OCI-M2 (cell line): Measurements from ENCODE around the gene RAPGEFL1.
A peak's percentile ranks its signal among the peaks of the same experiment; 100 is the strongest.
"Not testable (repeated sequence)": the region's sequence is repeated elsewhere in the genome, so short reads cannot be mapped to it uniquely, and the experiment has no call there.

ENCODE experiments used
- DNase-seq: peaks from one replicate; lab custom pipeline; 2025; ENCODE audit not compliant: unreplicated experiment; lab: John Stamatoyannopoulos, UW

The RAPGEFL1 gene

DNA sequence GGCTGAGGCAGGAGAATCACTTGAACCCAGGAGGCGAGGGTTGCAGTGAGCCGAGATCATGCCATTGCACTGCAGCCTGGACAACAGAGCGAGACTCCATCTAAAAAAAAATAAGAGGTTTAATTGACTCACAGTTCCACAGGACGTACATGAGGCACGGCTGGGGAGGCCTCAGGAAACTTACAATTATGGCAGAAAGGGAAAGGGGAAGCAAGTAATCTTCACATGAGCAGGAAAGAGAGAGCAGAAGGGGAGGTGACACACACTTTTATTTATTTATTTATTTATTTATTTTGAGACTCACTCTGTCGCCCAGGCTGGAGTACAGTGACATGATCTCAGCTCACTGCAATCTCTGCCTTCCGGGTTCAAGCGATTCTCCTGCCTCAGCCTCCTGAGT is 28.9 kb downstream of the RAPGEFL1 start:
- DNase-seq, result not testable (repeated sequence)

DNA sequence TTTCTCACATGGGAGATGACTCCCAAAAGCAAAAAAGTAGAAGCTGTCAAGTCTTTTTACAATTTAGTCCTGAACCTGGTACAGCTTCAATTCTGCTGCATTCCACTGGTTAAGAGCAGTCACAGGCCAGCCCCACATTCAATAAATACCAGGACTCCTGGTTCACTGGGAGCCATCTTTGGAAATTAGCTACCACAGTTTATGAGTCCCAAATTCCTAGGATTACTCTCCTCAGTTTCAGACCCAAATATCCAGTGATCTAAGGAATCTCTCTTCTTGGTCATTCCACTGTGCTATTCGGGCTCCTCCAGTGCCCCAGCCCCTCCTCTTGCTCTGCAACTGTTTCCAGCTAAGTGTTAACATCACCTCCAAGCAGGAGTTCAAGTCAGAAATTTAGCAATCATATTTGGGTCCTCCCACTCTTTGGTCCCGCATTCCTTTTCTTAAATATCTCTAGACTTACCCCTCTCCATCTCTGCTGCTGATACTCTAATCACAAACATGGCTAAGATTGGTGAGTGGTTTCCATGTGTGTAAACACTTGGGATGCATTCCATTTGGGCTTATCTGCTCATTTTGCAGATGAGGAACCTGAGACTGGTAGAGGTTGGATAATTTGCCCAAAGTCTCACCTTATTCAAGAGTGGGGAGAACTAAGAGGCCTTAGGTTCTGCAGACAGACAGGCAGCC is 32.3 kb downstream of the RAPGEFL1 start:
- DNase-seq, result no peak

DNA sequence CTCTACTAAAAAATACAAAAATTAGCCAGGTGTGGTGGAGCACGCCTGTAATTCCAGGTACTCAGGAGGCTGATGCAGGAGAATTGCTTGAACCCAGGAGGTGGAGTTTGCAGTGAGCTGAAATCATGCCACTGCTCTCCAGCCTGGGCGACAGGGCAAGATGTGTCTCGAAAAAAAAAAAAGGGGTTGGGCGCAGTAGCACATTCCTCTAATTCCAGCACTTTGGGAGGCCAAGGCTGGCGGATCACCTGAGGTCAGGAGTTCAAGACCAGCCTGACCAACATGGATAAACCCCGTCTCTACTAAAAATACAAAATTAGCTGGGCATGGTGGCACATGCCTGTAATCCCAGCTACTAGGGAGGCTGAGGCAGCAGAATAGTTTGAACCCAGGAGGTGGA is 36.6 kb downstream of the RAPGEFL1 start:
- DNase-seq, result not testable (repeated sequence)

DNA sequence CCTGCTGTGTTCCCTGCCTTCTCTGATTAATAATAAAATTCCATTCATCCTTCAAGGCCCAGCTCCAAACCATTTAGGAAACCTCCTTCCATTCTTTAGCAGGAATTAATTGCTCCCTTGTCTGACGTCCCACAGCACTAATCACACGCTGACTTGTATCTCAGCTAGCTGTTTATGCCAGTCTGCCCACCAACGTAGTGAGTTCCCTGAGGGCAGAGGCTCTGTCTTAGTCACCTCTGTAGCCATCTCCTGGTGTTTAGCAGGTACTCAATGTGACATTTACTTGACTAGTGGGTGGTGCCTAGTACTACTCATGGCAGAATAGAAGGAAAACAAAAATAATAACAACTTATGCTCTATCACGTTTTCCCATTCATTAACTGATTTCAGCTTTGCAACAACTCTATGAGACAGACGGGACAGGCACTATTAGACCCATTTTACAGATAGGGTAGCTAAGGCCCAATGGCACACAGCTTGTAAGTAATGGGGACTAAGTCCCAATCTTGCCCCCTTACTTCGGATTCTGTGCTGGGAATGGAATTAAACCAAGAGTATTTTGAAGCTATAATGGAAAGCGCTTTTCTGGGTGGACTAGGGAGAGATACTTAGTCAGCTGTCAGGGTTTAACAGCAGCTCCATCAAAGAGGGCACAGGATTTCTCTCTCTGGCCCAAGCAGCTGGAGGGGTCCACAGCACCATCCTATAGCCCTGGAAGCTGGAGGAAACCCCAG is 40.9 kb downstream of the RAPGEFL1 start:
- no peak for DNase-seq

DNA sequence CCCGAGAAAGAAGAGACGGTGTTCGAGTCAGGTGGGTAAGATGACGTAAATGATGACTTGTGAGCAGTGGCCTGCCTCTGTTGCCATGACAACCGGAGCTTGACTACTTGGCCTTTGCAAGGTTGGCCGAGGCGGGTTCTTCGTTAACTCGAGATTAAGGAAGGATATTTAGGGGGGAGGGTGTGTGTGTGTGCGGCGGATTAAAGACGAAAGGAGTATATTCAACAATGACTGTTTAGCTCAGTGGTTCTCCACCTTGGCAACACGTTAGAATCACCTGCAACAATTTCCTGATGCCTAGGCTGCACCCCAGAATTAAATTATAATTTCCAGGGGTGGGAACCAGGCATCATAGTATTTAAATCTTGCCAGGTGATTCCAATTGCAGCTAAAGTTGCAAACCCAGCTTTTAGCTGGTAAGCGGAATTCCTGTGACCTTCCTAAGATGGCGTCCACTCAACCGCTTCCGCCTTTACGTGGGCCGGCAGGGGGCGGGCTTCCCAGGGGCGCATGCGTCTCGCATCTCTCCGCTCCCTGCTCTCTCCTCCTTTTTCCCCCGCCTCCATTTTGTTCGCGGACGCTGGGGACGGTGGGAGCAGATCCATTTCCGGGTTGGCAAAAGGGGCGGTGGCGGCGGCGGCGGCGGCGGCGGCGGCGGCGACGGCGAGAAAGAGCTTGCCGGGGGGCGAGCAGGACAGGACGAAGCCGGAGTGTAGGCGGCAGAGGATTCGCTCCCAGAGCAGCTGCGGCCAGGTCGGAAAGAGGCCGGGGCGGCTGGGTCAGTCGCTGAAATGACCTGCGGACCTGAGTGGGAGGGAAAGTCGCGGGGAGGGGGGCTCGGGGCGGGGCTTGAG is 41.7 kb downstream of the RAPGEFL1 start, which contains the start of gene WIPF2:
Gene WIPF2 (plus strand): TSS at position 565 of the 854 bp plus-strand sequence. CDS start 37,156 bp downstream, outside the sequence.
- DNase-seq, result peak; percentile 56

DNA sequence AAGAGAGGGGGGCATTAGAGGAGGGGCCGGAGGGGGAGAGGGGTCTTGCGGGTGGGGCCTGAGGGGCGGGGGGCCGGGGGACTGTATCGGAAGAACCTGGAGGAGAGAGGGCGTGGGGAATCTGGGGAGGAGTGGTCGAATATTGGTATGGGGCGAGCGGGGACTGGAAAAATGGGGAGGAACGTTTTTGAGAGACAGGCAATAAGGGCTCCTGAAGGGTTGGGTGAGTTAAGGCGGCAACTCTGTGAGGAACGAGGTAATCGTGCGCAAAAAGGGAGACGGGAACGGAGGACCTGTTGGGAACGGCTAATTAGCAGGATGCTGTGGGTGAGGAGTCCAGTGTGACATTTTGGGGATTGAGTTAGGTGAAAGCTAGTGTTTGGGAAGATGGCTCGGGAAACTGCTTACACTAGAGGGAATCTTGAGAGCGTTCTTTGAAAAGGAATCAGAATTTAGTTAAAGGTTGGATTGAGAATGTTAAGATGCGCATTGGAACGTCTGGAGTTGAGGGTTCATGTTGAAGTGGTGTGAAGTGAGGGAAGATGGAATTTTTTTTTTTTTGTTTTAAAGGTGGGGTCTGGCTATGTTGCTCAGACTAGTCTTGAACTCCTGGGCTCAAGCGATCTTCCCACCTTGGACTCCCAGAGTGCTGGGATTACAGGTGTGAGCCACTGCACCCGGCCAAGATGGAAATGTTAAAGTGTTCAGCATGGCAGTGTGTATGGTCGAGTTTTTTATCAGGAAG is 42.5 kb downstream of the RAPGEFL1 start:
- no peak for DNase-seq

DNA sequence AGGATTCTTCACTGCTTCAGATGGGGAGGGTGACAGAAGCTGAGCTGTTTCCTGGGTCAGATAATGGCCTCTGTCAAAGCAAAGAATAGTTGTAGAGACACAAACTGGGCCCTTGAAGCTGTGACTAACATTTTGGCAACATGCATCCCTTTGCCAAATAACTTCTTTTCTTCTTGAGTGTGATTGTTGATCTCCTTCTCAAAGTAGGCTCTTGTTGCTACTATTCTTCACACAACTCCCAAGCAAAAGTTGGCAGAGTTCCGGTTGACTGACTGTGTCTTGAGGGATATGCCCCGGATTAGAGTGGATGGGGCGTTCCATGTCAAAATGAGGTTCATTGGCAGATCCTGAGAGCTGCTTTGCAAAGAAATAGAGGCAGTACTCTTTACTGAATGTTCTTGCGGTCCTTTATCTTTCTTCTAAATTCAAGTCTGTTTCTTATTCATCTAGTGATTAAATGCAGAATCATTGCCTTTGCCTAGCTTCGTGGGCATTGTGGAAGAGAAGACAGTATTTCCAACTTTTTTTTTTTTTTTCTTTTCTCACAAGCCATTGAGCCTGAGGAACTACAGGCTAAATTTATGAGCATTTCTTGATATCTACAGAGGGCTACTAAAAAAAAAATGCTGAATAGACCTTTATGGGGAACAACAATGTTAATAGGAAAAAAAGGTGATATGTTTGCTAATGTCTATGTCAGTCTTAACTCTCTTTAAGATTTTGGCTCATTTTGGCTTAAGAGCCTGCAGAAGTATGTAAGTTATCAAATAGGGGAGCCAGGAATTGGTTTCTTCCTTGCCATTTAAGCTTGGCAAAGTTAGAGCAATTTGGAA is 47.7 kb downstream of the RAPGEFL1 start:
- no peak for DNase-seq

DNA sequence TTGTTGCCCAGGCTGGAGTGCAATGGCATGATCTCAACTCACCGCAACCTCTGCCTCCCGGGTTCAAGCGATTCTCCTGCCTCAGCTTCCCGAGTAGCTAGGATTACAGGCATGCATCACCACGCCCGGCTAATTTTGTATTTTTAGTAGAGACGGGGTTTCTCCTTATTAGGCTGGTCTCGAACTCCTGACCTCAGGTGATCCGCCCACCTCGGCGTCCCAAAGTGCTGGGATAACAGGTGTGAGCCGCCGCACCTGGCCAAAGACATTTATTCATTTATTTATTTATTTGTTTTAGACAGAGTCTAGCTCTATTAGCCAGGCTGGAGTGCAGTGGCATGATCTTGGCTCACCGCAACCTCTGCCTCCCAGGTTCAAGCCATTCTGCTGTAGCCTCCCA is 51.9 kb downstream of the RAPGEFL1 start:
- not testable (repeated sequence) for DNase-seq

DNA sequence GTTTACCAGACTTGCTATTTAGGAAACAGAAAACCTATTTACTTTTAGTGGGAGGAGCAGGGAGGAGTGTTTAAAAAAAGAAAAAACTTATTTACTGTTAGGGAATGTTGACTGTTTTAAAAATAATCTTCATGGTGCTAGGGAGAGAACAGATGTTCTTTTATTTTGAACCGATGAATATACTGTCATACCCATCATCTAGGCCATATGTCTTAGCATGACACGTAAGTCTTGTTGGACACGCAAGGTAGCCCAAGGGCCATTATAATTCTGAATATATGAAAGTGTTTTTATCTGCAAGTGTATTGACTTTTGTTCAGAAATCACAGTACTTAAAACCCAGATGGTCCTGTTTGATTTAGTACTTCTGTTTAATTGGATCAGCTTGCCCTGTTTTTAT is 53.4 kb downstream of the RAPGEFL1 start:
- DNase-seq, result no peak

DNA sequence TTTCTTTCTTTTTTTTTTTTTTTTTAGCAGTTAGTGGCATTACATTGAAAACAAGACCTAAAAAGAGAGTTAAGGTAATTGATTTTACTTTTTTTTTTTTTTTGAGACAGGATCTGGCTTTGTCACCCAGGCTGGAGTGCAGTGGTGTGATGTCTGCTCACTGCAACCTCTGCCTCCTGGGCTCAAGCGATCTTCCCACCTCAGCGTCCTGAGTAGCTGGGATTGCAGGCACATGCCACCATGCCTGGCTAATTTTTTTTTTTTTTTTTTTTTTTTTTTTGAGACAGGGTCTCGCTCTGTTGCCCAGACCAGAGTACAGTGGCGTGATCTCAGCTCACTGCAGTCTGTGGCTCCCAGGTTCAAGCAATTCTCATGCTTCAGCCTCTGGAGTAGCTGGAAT is 54.7 kb downstream of the RAPGEFL1 start:
- DNase-seq, result not testable (repeated sequence)

DNA sequence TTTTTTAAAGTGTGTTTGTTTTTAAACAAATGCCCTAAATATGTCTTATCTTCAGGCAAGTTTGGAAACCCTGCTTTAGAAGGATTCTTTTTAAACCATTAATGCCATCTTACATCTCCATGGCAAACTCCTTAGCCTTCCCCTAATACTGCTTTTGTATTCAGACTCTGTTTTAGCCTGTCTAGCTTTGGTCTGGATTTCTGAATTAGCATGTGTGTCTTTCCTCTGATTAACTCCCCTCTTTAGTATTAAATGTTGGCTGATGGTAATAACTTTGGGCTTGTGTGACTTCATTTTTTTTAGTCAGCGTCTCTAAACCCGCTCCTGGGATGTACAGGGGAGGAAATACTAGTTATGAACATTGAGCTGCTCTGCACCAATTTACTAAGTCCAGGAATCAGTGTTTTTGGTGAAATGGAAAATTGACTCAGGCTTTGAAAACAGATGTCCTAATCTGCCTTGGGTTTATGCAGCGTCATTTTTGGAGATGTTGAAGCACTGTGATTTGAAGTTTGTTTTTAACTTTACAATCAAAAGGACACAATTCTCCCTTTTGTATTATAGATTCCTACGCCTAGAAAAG is 64.1 kb downstream of the RAPGEFL1 start:
- no peak for DNase-seq

DNA sequence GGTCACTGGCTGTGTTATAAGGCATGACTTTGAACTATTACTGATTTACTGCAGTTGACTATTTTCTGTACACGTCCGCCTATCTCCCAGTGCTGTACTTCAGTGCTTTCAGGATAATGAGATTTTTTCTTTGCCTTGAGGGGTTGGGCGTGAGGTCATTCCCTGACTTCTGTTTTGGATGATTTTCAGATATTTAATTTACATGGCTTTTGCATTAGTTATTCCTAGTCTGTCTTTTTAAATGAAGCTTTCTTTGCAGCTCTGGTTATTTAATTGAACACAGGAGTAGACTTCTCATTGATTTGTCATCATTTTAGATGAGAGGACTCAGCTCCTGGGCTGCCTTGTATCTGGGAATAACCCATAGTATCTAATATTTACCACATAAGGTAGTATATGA is 65.5 kb downstream of the RAPGEFL1 start:
- no peak for DNase-seq

DNA sequence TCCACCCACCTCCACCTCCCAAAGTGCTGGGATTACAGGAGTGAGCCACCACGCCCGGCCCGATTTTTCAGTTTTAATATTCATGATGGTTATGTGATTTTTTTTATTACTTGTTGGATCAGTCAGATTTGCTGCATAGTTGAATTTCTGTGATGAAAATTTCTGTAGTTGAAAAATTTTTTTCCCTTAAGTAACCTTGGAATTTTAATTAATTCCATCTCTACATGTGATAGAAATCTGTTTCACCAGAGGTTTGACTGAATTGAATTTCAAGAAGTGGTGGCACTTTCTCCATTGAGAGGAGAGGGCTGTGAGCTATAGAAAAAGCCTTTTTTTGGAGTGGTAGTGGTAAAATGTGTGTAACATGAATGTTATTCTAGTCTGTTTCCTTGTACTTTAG is 66.5 kb downstream of the RAPGEFL1 start:
- DNase-seq, result no peak

DNA sequence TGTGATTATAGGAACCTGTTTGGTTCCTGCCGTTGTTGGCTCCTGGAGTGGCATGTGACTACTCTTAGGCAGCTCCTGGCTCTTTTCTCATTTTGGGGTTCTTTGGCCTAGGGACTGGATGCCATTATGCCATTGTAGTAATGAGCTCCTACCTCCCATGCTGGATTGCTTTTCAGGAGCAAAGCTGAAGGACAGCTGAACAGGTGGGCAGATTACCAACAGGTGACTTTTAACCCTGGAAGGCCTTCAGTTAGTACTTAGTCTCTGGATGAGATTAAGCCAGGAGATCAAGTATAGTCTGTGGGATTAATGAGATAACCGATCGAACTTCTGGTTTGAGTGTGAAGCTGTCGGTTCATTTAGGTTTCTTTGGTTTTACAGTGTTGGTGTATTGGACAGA is 67.0 kb downstream of the RAPGEFL1 start:
- no peak for DNase-seq
